Measurements from ENCODE around the gene SLC17A3. TPM values are rescaled to one million over a fixed set of nuclear protein-coding genes. Genes with fewer than 3 reads are reported as not detected.

SLC17A3 gene
- total RNA-seq, 2 experiments from 2014 or later, result not detected

GRCh38 chr6:25851961-25852360 lies 22.1 kb downstream of the SLC17A3 start:
- ChIA-PET POLR2A (no interaction called here), CTCF (no interaction called here)

DNA sequence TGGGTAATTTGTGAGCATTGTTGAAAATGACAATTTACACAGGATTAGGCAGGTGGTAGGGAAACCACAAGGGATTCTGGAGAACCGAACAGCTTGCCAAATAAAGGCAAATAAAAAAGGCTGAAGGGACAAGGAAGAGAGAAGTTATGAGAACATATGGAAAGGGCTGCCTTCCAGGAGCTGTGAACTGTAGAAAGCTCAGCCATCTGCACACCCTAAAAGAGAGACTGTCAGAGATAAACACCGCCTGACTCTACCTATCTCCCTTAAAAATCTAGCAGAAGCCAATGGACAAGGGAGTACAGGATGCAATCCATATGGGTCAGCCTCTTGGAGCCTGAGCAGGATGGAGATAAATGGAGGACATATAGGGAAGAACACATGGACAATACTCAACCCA lies 29.5 kb downstream of the SLC17A3 start:
- POLR2A ChIA-PET, result no interaction called here

DNA sequence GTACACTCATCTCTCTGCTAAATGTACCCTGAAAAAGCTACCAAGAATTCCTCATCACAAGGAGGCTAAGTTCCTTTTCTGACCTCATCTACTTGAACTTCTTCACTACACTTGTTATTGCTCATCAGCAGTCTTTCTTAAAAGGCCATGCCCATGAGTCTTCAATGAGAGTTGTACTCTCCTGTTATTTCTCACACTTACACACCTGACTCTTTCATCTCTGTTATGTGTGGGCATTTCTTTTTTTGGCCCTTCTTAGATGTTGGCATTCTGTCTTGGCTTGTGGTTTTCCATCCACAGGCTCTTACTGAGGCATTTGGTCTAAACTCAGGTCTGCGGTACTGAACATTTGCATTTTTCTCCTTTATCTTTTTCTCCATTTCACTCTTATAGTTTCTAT lies 31.5 kb downstream of the SLC17A3 start:
- POLR2A ChIA-PET, result no interaction called here
- CTCF ChIA-PET, result no interaction called here

More for the DNA sequence above, 29.5 kb downstream of the SLC17A3 start:
- CTCF ChIA-PET, result interaction anchor here (1.1 kb wide), 1 partner anchor 20 kb away, joined by 3 read pairs; no protein-coding TSS in a partner anchor

GRCh38 chr6:25835442-25836283 lies 38.4 kb downstream of the SLC17A3 start:
- ChIA-PET POLR2A (no interaction called here), CTCF (no interaction called here)

DNA sequence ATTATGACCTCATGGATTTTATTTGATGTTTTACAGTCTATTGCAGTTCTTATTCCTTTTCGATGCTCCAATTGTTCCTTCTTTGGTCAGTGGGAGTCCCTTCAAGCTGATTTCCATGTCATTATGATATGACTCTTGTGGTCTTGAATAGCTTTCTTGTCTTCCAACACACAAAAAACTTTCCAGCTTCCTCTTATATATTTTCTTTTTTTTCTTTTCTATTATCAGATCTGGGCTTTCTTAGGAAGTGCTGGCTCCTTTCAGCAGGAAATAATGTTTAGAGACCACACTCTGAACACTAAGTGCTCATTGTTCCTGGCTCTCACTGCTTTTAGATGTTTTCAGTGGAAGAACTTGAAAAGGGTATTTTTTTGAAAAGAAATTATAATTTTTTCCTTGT lies 39.1 kb downstream of the SLC17A3 start:
- ChIA-PET POLR2A (no interaction called here), CTCF (no interaction called here)

GRCh38 chr6:25833136-25833535 lies 40.9 kb downstream of the SLC17A3 start:
- CTCF ChIA-PET, result no interaction called here
- POLR2A ChIA-PET, result no interaction called here

DNA sequence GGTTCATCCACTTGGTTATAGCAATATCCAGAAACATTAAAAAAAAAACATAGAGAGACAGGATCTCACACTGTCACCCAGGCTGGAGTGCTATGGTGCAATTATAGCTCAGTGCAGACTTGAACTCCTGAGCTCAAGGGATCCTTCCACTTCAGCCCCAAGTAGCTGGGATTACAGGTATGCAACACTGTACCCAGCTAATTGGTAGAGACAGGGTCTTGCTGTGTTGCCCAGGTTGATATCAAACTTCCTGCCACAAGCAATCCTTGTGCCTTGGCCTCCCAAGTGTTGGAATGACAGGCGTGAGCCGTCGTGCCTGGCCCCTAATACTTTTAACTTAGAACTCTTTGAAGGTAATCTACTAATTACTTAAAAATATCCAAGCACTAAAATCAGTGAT lies 41.4 kb downstream of the SLC17A3 start:
- CTCF ChIA-PET, result no interaction called here
- POLR2A ChIA-PET, result no interaction called here

DNA sequence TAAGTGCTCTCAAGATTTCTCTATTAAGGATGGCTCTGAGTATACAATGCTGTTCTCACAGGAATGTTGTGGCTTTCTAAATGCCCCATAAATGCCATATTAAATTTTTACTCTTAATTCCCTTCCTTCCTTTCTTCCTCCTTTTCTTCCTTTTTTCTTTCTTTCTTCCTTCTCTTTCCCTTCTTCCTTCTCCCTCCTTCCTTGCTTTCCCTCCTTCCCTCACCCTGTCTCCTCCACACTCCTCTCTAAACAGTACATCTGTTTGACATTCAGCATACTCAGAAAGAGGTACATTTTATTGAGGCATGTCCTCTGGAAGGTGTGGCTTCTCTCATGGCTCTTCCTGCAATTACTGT lies 41.8 kb downstream of the SLC17A3 start:
- CTCF ChIA-PET, result no interaction called here
- POLR2A ChIA-PET, result no interaction called here

DNA sequence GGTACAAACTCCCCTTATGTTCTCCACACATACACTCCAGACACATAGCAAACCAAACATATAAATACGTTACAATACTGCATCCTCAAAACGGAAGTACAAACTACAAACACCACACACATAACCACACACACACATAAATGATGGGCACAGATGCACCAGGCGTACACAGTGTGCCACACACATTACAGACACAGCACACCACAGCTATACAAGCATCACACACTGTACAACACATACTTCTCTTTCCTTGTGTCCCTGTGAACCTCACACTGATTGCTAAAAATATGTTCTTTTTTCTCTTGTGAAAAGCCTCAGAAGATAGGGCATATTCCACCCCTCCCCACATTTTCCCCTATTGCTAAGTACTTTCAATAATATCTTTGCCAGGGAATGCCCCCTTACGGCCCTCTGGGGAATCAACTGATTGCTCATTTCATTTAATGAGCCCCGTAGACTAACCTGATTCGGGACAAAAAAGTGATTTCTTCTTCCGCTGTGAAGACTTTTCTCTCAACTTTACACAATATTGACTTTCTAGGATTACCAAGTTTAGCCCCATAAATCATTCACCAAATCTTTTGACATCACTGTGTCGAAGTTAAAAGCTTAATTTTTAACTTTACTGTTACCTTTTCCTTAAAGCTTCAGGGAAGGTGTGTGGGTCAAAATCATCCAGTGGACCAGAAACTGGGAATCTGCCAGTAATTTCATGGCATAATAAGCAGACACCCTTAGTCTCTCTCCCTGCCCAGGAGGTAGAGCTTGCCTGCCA lies 42.3 kb downstream of the SLC17A3 start, which contains the start of gene SLC17A1:
TSS of gene SLC17A1 (minus strand) at position 521 of the 775 bp plus-strand sequence. CDS start 1,495 bp downstream, outside the sequence.
- ChIA-PET CTCF (no interaction called here), POLR2A (no interaction called here)

GRCh38 chr6:25830458-25830857 lies 43.6 kb downstream of the SLC17A3 start:
- ChIA-PET POLR2A (no interaction called here), CTCF (no interaction called here)

GRCh38 chr6:25829375-25829774 lies 44.7 kb downstream of the SLC17A3 start:
- POLR2A ChIA-PET, result no interaction called here
- CTCF ChIA-PET, result no interaction called here

- CTCF ChIA-PET, result no interaction called here
Observed at GRCh38 chr6:25821341-25821740, 52.7 kb downstream of the SLC17A3 start.

GRCh38 chr6:25816252-25816651 lies 57.8 kb downstream of the SLC17A3 start:
- ChIA-PET CTCF (interaction anchor here (0.6 kb wide), 1 partner anchor 213 kb away, joined by 3 read pairs; no protein-coding TSS in a partner anchor), POLR2A (no interaction called here)

More at GRCh38 chr6:25821341-25821740, 52.7 kb downstream of the SLC17A3 start:
- POLR2A ChIA-PET, result no interaction called here

DNA sequence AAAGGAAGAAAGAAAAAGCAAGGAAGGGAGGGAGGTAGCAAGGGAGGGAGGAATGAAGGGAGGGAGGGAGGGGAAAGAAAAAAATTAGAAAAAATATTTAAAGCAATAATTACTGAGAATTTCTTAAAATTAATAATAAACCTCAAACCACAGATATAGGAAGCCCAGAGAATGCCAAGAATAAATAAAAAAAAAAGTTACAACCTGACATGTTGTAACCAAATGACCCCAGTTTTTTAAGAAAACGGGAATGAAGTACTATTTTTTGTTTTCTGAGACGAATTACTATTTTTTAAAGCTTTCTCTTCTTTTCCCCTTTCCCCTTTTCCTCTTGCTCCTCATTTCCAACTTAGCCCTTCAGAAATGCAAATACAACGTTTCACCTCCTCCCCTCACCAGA lies 58.8 kb downstream of the SLC17A3 start:
- ChIA-PET CTCF (no interaction called here), POLR2A (no interaction called here)

DNA sequence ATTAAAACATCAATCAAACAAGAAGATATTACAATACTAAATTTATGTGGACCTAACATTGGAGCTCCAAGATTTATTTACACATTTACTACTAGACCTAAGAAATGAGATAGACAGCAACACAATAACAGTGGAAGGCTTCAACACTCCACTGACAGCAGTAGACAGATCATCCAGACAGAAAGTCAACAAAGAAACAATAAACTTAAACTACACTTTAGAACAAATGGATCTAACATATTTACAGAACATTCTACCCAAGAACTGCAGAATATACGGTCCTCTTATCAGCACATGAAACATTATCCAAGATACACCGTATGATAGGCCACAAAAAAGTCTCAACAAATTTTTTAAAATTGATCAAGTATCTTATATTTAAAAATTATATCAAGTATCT lies 69.2 kb downstream of the SLC17A3 start:
- ChIA-PET POLR2A (no interaction called here), CTCF (no interaction called here)

DNA sequence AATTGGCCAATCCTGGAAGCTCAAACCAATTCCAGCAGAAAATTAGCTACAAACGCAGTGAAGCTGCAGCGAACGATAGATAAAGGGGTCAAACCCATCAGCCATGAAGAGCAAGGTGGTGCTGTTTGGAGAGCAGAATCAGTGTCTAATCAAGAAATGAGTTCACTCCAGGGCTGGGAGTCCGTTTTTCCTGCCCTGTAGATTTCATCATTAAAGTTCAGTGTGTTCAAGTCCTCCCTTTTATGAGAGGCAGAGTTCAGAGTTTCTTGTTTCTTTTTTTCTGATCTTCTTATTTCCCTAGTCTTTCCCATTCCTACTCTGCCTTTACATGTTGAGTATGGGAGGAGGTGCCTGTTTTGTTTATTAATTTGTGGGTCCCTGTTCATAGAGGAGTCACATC lies 72.6 kb downstream of the SLC17A3 start:
- POLR2A ChIA-PET, result no interaction called here
- CTCF ChIA-PET, result no interaction called here

Other genes starting within 250 kb of the SLC17A3 start
- not detected for gene SCGN, start 222.0 kb downstream of the SLC17A3 start, total RNA-seq
- not detected for gene SLC17A4, start 119.5 kb downstream of the SLC17A3 start, total RNA-seq
- gene SLC17A1, start 42.2 kb downstream of the SLC17A3 start, total RNA-seq, result not detected
- not detected for gene SLC17A2, start 56.4 kb upstream of the SLC17A3 start, total RNA-seq
- gene TRIM38, start 88.6 kb upstream of the SLC17A3 start, total RNA-seq, result 1 to 10 TPM; 8.6 TPM
- under 1 TPM; 0.19 to 0.89 TPM for gene HFE, start 213.2 kb upstream of the SLC17A3 start, total RNA-seq

All from activated CD8-positive, alpha-beta memory T cell treated with anti-CD3 and anti-CD28 coated beads for 36 hours (primary cell).